Activated naive CD4-positive, alpha-beta T cell treated with anti-CD3 and anti-CD28 coated beads, Interleukin-2, amount 10 ng/mL, durations not matched to agents 7 days and 5 days (primary cell): Measurements from ENCODE around the gene FLVCR1.
"Not testable (repeated sequence)": the region's sequence is repeated elsewhere in the genome, so short reads cannot be mapped to it uniquely, and the experiment has no call there.

ENCODE experiments used
- CTCF ChIA-PET: fragments of 350-600 bp; sonication (Branson Sonifier 250); formaldehyde crosslinking; loops from one replicate; lab custom pipeline; 2021; ENCODE audit warnings: antibody characterized with exemption; lab: Charles Lee
- DNase-seq: peaks from one replicate; pipeline ENCODE4 v3.0.0-alpha.2; 2020
- H3K27ac Mint-ChIP-seq: one replicate; pipeline ENCODE4 v1.8.0; 2021; ENCODE audit warnings: mild to moderate bottlenecking, moderate library complexity, mixed read lengths
- H3K27me3 Mint-ChIP-seq: one replicate; pipeline ENCODE4 v1.8.0; 2021; ENCODE audit warnings: mild to moderate bottlenecking, mixed read lengths
- H3K36me3 Mint-ChIP-seq: one replicate; pipeline ENCODE4 v1.8.0; 2021; ENCODE audit warnings: mixed read lengths
- H3K4me1 Mint-ChIP-seq: one replicate; pipeline ENCODE4 v1.8.0; 2021; ENCODE audit warnings: mixed read lengths
- H3K4me3 Mint-ChIP-seq: one replicate; pipeline ENCODE4 v1.8.0; 2021; ENCODE audit warnings: mild to moderate bottlenecking, moderate library complexity, mixed read lengths
- H3K9me3 Mint-ChIP-seq: one replicate; pipeline ENCODE4 v1.8.0; 2021; ENCODE audit warnings: mixed read lengths

FLVCR1 gene

GRCh38 chr1:212857992-212858460 lies at the start of gene FLVCR1:
Gene FLVCR1, plus strand, starts transcription at chr1:212858275. Its CDS starts 178 bp downstream, at chr1:212858453.
- H3K4me1 Mint-ChIP-seq, result peaks cover 34% of the 10 kb centered on the region
- DNase-seq, result peak; percentile 98
- peaks cover 5% of the 10 kb centered on the region for H3K36me3 Mint-ChIP-seq
- CTCF ChIA-PET, result interaction anchor here (0.7 to 1.6 kb wide), 4 partner anchors 43 to 402 kb away, joined by 3 to 4 read pairs (median 4); no protein-coding TSS in a partner anchor
- peak within 1 kb of the TSS; percentile 97 for H3K4me3 Mint-ChIP-seq
- peaks cover 4% of the 10 kb centered on the region for H3K27me3 Mint-ChIP-seq
- no peaks in the 10 kb centered on the region for H3K9me3 Mint-ChIP-seq
- H3K27ac Mint-ChIP-seq, result peak within 1 kb of the TSS; percentile 89

DNA sequence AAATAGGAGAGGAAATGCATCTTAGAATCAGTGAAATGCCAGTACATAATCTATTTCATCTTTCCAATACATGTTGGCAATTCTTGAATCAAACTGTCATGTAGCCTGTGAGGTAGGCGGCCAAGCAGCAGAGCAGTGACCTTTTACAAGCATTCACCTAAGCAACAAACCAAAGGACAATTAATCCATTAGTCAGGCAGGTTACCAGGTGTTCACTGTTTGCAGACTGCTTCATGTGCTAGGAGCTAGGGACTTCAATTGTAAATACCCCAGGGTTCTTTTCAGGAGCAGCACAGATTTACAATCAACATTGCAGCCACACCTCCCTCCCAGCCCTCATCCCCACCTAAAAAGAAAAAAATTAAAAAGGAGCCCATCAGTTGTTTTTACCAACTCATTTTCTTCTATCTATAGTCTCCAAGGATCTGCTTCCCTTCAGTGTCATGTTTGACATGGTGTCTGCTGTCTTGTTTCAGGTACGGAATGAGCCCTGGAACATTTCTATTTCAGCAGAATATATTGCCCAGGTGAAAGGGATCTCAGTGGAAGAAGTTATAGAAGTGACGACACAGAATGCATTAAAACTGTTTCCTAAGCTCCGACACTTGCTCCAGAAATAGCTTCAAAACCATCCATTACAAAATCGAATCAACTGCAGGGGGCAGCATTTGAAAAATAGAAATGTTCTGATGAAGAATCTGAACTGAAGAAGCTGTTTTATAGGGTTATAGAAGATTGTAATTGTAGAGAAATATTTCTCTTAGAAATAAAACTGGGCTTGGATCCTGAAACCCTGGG lies 43.3 kb upstream of the FLVCR1 start:
- Mint-ChIP-seq H3K4me3 (no peak overlapping the region), H3K9me3 (no peaks in the 10 kb centered on the region)
- no peak for DNase-seq

DNA sequence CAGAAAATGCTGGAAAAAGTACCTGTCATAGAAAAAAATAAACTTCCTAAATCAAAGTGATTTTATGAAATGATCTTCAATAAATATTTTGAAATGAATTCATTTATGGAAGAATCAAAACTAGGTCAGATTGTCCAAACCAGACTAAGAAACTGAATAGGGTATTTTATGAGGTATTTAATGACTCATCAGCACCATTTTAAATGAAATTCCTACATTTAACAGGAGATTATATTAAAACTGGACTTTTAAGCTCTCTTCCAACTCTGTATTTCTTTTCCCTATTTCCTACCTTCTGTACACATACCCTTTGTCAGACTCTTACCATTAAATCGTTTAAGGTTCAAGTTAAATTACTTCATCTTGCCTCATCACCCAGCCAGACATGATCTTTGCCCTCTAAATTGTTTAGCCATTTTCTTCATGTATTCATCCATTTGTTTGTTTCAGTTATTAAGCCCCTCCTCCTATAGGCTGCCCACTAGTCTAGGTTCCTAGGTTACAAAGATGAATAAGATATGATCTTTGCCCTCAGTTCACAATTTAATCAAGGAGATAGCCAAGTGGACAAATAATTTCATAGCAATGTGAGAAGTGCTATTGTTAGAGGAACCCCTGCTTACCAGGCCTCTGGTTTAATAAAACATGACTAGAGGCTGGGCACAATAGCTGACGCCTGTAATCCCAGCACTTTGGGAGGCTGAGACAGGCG lies 41.4 kb upstream of the FLVCR1 start:
- H3K36me3 Mint-ChIP-seq, result peaks cover 5% of the 10 kb centered on the region
- CTCF ChIA-PET, result interaction anchor here (1.2 kb wide), 1 partner anchor 187 kb away, joined by 3 read pairs; no protein-coding TSS in a partner anchor
- H3K4me1 Mint-ChIP-seq, result peaks cover 2% of the 10 kb centered on the region
- no peaks in the 10 kb centered on the region for H3K27me3 Mint-ChIP-seq
- H3K4me3 Mint-ChIP-seq, result no peak overlapping the region
- H3K27ac Mint-ChIP-seq, result no peak overlapping the region
- no peaks in the 10 kb centered on the region for H3K9me3 Mint-ChIP-seq
- DNase-seq, result no peak

More for the DNA sequence above, 43.3 kb upstream of the FLVCR1 start:
- peaks cover 2% of the 10 kb centered on the region for H3K4me1 Mint-ChIP-seq
- no peak overlapping the region for H3K27ac Mint-ChIP-seq
- peaks cover 5% of the 10 kb centered on the region for H3K36me3 Mint-ChIP-seq
- no peaks in the 10 kb centered on the region for H3K27me3 Mint-ChIP-seq
- CTCF ChIA-PET, result interaction anchor here (0.7 to 1.9 kb wide), 16 partner anchors 10 to 338 kb away, joined by 3 to 10 read pairs (median 4); partner anchors contain the start of genes BATF3, FLVCR1, NSL1 and TATDN3

DNA sequence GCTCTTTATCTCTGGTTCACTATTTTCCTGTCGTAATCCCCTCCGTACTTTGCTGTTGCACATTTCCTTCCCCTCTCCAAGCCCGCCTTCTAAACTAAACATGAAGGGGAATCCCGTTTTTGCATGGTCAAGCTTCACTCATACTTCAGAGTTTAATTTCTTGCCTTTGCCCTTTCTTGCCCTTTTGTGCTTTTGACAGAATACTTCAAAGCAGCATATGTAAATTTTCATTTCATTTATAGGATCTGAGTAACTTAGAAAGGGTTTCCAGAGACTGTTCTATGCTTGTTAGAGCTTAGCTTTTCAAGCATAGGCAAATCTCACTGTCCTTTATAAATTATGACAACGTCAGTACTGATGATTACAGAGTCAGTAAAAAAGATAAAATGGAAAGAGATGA lies 38.3 kb upstream of the FLVCR1 start:
- Mint-ChIP-seq H3K27me3 (no peaks in the 10 kb centered on the region), H3K4me3 (no peak overlapping the region), H3K4me1 (peaks cover 2% of the 10 kb centered on the region), H3K27ac (no peak overlapping the region), H3K9me3 (peaks cover 9% of the 10 kb centered on the region), H3K36me3 (peaks cover 6% of the 10 kb centered on the region)
- DNase-seq, result no peak
- CTCF ChIA-PET, result interaction anchor here (1.1 kb wide), 1 partner anchor 250 kb away, joined by 3 read pairs; no protein-coding TSS in a partner anchor

- Mint-ChIP-seq H3K4me1 (peaks cover 2% of the 10 kb centered on the region), H3K9me3 (peaks cover 16% of the 10 kb centered on the region), H3K27ac (no peak overlapping the region), H3K36me3 (peaks cover 3% of the 10 kb centered on the region), H3K4me3 (no peak overlapping the region), H3K27me3 (peaks cover 5% of the 10 kb centered on the region)
- DNase-seq, result no peak
- CTCF ChIA-PET, result no interaction called here
Observed at GRCh38 chr1:212820969-212821368, 37.1 kb upstream of the FLVCR1 start.

DNA sequence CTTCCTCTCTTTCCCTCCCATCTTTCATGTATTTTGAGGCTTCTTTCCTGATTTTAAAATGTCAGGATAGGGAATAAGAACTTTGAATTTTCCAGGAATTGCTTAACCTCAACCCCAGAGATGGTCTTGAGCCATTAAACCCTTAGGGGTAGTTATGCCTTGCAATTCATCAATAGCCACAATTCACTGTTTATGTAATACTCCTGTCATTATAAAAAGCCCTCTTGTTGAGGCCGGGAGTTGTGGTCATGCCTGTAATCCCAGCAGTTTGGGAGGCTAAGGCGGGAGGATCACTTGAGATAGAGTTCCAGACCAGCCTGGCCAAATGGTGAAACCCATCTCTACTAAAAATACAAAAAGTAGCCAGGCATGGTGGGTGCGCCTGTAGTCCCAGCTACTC lies 35.1 kb upstream of the FLVCR1 start:
- Mint-ChIP-seq H3K36me3 (peaks cover 3% of the 10 kb centered on the region), H3K27ac (no peak overlapping the region), H3K4me3 (no peak overlapping the region), H3K27me3 (peaks cover 12% of the 10 kb centered on the region), H3K4me1 (peaks cover 2% of the 10 kb centered on the region), H3K9me3 (peaks cover 25% of the 10 kb centered on the region)
- no peak for DNase-seq
- CTCF ChIA-PET, result no interaction called here

DNA sequence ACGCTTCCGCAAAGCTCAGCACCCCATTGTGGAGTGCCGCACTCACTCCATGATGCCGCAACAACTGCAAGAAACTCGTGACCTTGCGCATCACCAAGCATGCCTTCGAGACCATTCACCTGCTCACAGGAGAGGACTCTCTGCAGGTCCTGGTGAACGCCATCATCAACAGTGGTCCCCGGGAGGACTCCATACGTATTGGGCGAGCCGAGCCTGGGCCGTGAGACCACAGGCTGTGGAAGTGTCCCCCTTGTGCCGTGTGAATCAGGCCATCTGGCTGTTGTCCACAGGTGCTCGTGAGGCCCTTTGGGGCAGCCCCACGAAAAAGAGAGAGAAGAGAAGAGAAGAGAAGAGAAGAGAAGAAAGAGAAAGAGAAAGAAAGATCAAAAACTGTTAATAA lies 33.9 kb upstream of the FLVCR1 start:
- H3K36me3 Mint-ChIP-seq, result peaks cover 3% of the 10 kb centered on the region
- H3K27me3 Mint-ChIP-seq, result peaks cover 19% of the 10 kb centered on the region
- CTCF ChIA-PET, result no interaction called here
- no peak overlapping the region for H3K4me3 Mint-ChIP-seq
- DNase-seq, result no peak
- peaks cover 25% of the 10 kb centered on the region for H3K9me3 Mint-ChIP-seq
- no peak overlapping the region for H3K27ac Mint-ChIP-seq
- peaks cover 2% of the 10 kb centered on the region for H3K4me1 Mint-ChIP-seq

- DNase-seq, result no peak
- Mint-ChIP-seq H3K27ac (no peak overlapping the region), H3K36me3 (peaks cover 3% of the 10 kb centered on the region), H3K4me1 (no peaks in the 10 kb centered on the region), H3K27me3 (peaks cover 19% of the 10 kb centered on the region), H3K9me3 (peaks cover 25% of the 10 kb centered on the region), H3K4me3 (no peak overlapping the region)
- CTCF ChIA-PET, result no interaction called here
Observed at GRCh38 chr1:212825798-212826452, 32.1 kb upstream of the FLVCR1 start.

GRCh38 chr1:212827171-212827776 lies 30.8 kb upstream of the FLVCR1 start:
- Mint-ChIP-seq H3K27ac (no peak overlapping the region), H3K4me1 (peaks cover 4% of the 10 kb centered on the region), H3K27me3 (peaks cover 19% of the 10 kb centered on the region), H3K36me3 (peaks cover 3% of the 10 kb centered on the region), H3K9me3 (peaks cover 25% of the 10 kb centered on the region), H3K4me3 (no peak overlapping the region)
- CTCF ChIA-PET, result no interaction called here
- no peak for DNase-seq

DNA sequence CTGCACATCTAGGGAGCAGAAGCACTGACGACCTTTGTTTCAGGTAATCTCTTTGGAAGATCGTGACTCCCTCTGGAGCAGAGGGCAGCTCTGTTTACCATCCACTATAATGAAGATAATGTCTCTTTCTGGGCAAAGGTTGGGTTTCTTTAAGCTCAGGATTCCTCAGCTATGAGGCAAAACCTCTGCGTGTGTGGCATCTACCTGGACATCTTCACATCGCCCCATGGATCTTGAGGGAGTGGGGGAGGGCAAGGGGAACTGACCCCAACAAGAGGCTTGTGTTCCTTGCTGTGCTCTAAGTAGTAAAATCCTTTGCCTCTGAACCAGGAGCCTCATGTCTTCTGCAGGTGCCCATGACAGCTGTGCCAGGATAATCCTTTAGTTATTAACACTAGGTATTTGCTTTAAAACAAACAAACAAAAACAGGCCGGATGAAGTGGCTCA lies 30.2 kb upstream of the FLVCR1 start:
- no peak for DNase-seq

GRCh38 chr1:212828395-212828794 lies 29.7 kb upstream of the FLVCR1 start:
- Mint-ChIP-seq H3K9me3 (peaks cover 25% of the 10 kb centered on the region), H3K27me3 (peaks cover 19% of the 10 kb centered on the region), H3K27ac (no peak overlapping the region), H3K4me3 (no peak overlapping the region), H3K4me1 (peaks cover 4% of the 10 kb centered on the region), H3K36me3 (peaks cover 3% of the 10 kb centered on the region)
- CTCF ChIA-PET, result no interaction called here
- no peak for DNase-seq

More for the DNA sequence above, 30.2 kb upstream of the FLVCR1 start:
- Mint-ChIP-seq H3K36me3 (peaks cover 3% of the 10 kb centered on the region), H3K4me1 (peaks cover 4% of the 10 kb centered on the region), H3K9me3 (peaks cover 25% of the 10 kb centered on the region), H3K27ac (no peak overlapping the region), H3K4me3 (no peak overlapping the region), H3K27me3 (peaks cover 19% of the 10 kb centered on the region)
- CTCF ChIA-PET, result no interaction called here

GRCh38 chr1:212833211-212834207 lies 24.6 kb upstream of the FLVCR1 start:
- CTCF ChIA-PET, result interaction anchor here (1.2 to 1.5 kb wide), 2 partner anchors 8 to 42 kb away, joined by 3 to 4 read pairs; partner anchors contain the start of gene NSL1
- H3K4me3 Mint-ChIP-seq, H3K27ac Mint-ChIP-seq, H3K9me3 Mint-ChIP-seq, DNase-seq, H3K27me3 Mint-ChIP-seq, H3K4me1 Mint-ChIP-seq, H3K36me3 Mint-ChIP-seq: not testable (repeated sequence)
